GM18868 (cell line): ENCODE measurements around the gene MAPK8IP3.

Source experiments
- ATAC-seq: cut with Tn5 transposase; IDR thresholded peaks from one replicate; pipeline ENCODE4 v1.9.1; 2021; ENCODE audit warnings: mild to moderate bottlenecking, moderate library complexity; ENCODE audit not compliant: unreplicated experiment

The MAPK8IP3 gene, protein sequence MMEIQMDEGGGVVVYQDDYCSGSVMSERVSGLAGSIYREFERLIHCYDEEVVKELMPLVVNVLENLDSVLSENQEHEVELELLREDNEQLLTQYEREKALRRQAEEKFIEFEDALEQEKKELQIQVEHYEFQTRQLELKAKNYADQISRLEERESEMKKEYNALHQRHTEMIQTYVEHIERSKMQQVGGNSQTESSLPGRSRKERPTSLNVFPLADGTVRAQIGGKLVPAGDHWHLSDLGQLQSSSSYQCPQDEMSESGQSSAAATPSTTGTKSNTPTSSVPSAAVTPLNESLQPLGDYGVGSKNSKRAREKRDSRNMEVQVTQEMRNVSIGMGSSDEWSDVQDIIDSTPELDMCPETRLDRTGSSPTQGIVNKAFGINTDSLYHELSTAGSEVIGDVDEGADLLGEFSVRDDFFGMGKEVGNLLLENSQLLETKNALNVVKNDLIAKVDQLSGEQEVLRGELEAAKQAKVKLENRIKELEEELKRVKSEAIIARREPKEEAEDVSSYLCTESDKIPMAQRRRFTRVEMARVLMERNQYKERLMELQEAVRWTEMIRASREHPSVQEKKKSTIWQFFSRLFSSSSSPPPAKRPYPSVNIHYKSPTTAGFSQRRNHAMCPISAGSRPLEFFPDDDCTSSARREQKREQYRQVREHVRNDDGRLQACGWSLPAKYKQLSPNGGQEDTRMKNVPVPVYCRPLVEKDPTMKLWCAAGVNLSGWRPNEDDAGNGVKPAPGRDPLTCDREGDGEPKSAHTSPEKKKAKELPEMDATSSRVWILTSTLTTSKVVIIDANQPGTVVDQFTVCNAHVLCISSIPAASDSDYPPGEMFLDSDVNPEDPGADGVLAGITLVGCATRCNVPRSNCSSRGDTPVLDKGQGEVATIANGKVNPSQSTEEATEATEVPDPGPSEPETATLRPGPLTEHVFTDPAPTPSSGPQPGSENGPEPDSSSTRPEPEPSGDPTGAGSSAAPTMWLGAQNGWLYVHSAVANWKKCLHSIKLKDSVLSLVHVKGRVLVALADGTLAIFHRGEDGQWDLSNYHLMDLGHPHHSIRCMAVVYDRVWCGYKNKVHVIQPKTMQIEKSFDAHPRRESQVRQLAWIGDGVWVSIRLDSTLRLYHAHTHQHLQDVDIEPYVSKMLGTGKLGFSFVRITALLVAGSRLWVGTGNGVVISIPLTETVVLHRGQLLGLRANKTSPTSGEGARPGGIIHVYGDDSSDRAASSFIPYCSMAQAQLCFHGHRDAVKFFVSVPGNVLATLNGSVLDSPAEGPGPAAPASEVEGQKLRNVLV (N-terminal part only)

GRCh38 chr16:1705688-1706385 is at the start of gene MAPK8IP3:
TSS of gene MAPK8IP3 (plus strand) at chr16:1706195. CDS start at chr16:1706340, 145 bp downstream.
- ATAC-seq = peak; percentile 79

GRCh38 chr16:1656808-1657617 is 49.0 kb upstream of the MAPK8IP3 start:
- no peak for ATAC-seq

GRCh38 chr16:1657841-1658240 is 48.2 kb upstream of the MAPK8IP3 start:
- ATAC-seq = no peak

GRCh38 chr16:1659031-1659430 is 47.0 kb upstream of the MAPK8IP3 start:
- no peak for ATAC-seq

DNA sequence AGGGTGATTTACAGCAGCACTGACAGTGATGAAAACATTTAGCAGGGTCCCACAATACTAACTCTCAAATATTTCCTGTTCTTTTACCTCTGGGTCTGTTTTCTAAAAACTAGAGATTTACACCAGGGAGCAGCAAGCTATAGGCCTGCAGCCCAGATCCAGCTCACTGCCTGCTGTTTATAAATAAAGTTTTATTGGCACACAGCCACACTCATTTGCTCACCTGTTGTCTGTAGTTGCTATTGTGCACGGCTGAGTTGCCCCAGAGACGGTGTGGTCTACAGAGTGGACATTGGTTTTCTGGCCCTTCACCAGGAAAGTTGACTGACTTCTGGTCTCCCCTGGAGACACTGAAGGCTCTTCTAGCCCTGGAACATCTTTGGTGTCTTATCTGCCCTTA is 44.2 kb upstream of the MAPK8IP3 start:
- no peak for ATAC-seq

DNA sequence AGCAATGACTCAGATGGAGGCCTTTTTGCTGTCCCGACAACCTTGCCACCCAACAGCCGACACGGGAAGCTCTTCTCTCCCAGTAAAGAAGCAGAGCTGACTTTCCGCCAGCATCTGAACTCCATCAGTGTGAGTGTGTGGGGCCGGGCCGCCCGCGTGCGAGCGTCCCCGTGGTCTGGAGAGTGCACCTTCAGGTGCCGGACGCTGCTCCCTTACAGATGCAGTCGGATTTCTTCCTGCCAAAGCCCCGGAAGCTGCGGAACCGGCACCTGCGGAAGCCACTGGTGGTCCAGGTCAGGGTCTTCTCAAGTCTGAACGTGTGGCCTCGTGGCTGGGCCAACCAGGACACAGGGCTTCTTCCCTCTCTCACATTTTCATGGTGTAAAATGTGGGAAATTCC is 43.5 kb upstream of the MAPK8IP3 start:
- no peak for ATAC-seq

- ATAC-seq = no peak
Observed at GRCh38 chr16:1665829-1666228, 40.2 kb upstream of the MAPK8IP3 start.

DNA sequence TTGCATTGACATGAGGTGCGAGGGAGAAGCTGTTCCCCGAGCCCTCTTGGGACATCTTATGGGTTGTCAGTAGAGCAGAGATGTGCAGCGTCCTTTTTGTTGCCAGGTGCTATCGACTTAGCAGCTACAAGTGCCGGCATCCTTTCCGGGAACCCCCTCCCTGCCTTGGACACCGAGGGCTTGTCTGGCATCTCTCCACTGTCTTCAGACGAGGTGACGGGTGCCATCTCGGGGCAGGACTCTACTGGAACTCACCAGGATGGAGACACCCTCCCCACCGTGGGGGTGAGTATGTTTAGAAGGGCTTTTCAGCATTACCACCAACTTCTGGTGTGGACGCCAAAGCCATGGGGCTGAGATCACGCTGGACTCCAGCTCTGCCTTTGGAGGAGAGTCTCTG is 39.7 kb upstream of the MAPK8IP3 start:
- no peak for ATAC-seq

GRCh38 chr16:1667271-1667670 is 38.7 kb upstream of the MAPK8IP3 start:
- ATAC-seq = no peak

- ATAC-seq = no peak
Observed at GRCh38 chr16:1667916-1668315, 38.1 kb upstream of the MAPK8IP3 start.

DNA sequence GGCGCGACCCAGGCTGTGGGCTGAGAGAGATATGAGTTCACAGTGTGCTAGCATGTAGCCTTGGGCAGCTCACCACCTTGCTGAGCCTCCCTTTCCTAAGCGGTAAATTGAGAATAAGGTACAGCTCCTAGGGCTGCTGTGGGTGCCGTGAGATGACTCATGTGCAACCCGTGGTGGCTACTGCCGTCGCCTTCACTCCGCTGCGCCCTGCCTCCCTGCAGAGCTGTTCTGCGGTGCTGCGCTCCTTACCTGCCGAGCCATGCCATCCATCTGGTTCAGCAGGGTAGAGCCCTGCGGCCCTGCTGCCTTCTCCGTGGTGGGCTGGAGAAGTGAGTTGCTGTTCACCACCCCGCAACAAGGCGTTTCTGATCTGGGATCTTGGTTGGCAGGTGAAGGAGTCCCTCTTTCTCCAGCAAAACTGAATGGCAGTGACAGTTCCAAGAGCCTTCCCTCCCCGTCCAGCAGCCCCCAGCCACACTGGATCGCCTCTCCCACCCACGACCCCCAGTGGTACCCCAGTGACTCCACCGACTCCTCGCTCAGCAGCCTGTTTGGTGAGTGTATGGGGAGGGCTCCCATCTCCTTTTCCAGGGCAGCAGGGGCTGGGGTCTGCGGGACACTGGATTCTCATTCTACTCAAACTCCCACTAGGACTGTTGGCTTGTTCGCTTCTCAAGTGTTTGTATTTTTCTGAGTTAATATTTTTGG is 37.2 kb upstream of the MAPK8IP3 start:
- no peak for ATAC-seq

- no peak for ATAC-seq
Observed at GRCh38 chr16:1669698-1670097, 36.3 kb upstream of the MAPK8IP3 start.

DNA sequence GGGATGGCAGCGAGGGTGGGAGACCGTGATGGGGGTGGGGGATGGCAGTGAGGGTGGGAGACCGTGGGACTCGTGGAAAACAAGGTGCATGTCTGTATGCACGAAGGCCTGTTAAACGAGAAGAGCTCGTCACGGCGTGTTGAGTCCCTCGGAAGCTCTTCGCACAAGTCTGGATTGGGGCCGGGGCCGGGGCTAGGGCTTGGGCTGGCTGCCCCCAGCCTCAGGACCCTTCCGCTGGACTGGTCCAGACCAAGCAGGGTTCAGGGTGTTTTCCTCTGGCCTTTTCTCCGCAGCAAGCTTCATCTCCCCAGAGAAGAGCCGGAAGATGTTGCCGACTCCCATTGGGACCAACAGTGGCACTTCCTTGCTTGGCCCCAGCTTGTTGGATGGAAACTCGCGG is 35.6 kb upstream of the MAPK8IP3 start:
- ATAC-seq = no peak

DNA sequence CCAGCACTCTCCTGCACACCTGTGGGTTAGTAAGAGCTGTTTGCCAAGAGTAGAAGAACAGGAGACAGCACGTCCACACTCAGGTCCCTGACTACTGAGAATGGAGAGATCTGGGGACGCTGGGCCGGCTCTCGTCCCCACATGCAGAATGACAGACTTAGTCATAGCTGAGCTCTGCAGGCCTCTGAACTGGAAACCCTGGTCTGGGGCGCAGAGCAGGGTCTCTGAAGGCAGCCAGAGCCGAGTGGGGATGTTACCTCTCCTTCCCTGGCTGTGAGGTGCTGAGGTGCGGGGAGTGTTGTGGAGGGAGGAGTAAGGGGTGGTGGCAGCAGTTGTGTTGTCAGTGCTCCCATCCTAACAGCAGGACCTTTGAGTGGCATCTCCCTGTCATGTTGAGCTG is 35.1 kb upstream of the MAPK8IP3 start:
- ATAC-seq = no peak

DNA sequence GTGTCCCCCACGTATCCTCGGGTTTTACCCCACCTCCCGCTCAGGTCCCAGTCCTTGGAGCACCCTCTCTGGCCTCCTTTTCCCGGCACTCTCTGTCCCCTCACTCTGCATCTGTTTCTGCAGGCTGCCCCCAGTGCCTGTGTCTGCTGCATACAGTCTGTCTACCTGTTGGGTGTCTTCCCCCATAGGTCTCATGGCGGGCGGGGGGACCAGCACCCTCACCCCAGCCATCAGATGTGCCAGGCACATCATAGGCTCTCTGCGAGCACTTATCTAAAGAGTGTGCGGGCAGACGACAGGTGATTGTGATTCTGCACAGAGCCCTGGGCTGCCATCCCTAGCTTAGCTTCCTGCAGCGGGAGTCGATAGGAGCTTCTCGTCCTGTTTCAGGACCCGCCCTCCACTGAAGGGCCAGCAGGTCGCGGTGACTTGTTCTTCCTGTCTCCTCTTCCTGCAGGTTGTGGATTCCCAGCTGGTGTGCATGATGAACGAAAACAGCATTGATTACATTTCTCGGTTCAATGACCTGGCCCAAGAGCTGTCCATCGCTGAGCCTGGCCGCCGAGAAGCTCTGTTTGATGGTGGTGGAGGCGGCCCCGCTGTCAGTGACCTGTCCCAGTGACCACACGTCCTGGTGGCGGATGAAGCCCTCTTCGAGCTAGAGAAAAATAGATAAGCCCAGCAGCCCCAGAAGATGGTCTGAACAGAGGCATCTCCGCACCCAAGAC is 32.4 kb upstream of the MAPK8IP3 start:
- ATAC-seq = no peak

DNA sequence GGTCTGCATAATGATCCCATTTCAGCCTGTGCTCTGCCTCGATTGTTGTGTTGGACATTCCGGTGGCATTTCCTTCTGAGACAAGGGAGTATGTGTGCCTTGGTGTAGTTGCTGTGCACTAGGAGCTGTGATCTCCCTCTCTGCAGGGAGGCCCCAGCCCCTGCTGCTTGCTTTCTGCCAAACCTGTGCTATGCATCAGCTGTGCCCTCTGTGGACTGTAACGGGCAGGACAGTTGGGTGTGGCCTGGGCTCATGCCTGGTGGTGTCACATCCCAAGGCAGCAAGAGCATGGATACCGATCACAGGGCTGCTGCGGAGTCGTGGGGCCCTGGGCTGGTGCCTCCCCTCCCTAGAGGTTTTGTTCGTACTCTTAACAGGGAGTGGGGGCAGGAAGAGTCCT is 31.7 kb upstream of the MAPK8IP3 start:
- no peak for ATAC-seq

GRCh38 chr16:1674751-1675664 is 31.0 kb upstream of the MAPK8IP3 start:
- ATAC-seq = no peak
